Hepatocyte (in vitro differentiated cells): Measurements from ENCODE around the gene TAF1C. TPM values are rescaled to one million over a fixed set of nuclear protein-coding genes. Genes with fewer than 3 reads are reported as not detected.

Experiments used
- DNase-seq: peaks from one replicate; pipeline ENCODE4 v3.0.0-alpha.2; 2016; ENCODE audit warnings: low spot score
- H2AFZ ChIP-seq: fragments of 200-600 bp; sonication (generic); 2 replicates; pipeline ENCODE4 v1.6.0; 2016; ENCODE audit warnings: antibody characterized with exemption, mild to moderate bottlenecking
- H3K27ac ChIP-seq: fragments of 200-600 bp; sonication (generic); 2 replicates; pipeline ENCODE4 v1.5.1; 2016; ENCODE audit warnings: mild to moderate bottlenecking
- H3K27me3 ChIP-seq: fragments of 200-600 bp; sonication (generic); 2 replicates; pipeline ENCODE4 v1.6.1; 2016
- H3K36me3 ChIP-seq: fragments of 200-600 bp; sonication (generic); replicated peaks from 2 replicates; pipeline ENCODE4 v1.5.1; 2016; ENCODE audit warnings: low read depth; ENCODE audit not compliant: insufficient read depth
- H3K4me1 ChIP-seq: fragments of 200-600 bp; sonication (generic); 2 replicates; pipeline ENCODE4 v1.5.1; 2016; ENCODE audit warnings: mild to moderate bottlenecking, moderate library complexity; ENCODE audit not compliant: insufficient read depth
- H3K4me2 ChIP-seq: fragments of 200-600 bp; sonication (generic); 2 replicates; pipeline ENCODE4 v1.6.0; 2016
- H3K4me3 ChIP-seq: fragments of 200-600 bp; sonication (generic); 2 replicates; pipeline ENCODE4 v1.5.1; 2016; ENCODE audit warnings: mild to moderate bottlenecking
- H3K79me2 ChIP-seq: fragments of 200-600 bp; sonication (generic); 2 replicates; pipeline ENCODE4 v1.6.0; 2017; ENCODE audit warnings: mild to moderate bottlenecking
- H3K9me2 ChIP-seq: fragments of 200-600 bp; sonication (generic); replicated peaks from 2 replicates; pipeline ENCODE4 v1.6.0; 2017; ENCODE audit warnings: mild to moderate bottlenecking; ENCODE audit not compliant: insufficient read depth
- H3K9me3 ChIP-seq: fragments of 200-600 bp; sonication (generic); 2 replicates; pipeline ENCODE4 v1.5.1; 2016; ENCODE audit warnings: low read depth, mild to moderate bottlenecking
- H4K20me1 ChIP-seq: fragments of 200-600 bp; sonication (generic); 2 replicates; pipeline ENCODE4 v1.6.0; 2016; ENCODE audit warnings: mild to moderate bottlenecking; ENCODE audit not compliant: insufficient read depth, poor library complexity, severe bottlenecking
- EZH2 ChIP-seq: fragments of 200-600 bp; sonication (generic); IDR thresholded peaks from 2 replicates; pipeline ENCODE4 v1.6.1; 2016; ENCODE audit warnings: antibody characterized with exemption, mild to moderate bottlenecking, borderline replicate concordance
- EZH2phosphoT487 ChIP-seq: fragments of 200-600 bp; sonication (generic); IDR thresholded peaks from one replicate; pipeline ENCODE4 v1.6.1; 2018; ENCODE audit warnings: antibody characterized with exemption, mild to moderate bottlenecking, low read depth, moderate library complexity; ENCODE audit not compliant: unreplicated experiment, severe bottlenecking
- WGBS: methylation state at CpG from one replicate; pipeline ENCODE4 v1.1.6; 2016; ENCODE audit warnings: low lambda C conversion rate; ENCODE audit errors: missing lambda C conversion rate; 5-methylcytosine and 5-hydroxymethylcytosine counted together
- polyA plus RNA-seq: library from polyadenylated mRNA; unstranded; fragments of >200 nt; fragmentation: Nextera tagmentation; extraction: Ambion mirVana; gene quantifications from 2 replicates; pipeline ENCODE4 v1.2.1, GENCODE V29; 2016
- total RNA-seq: library from RNA; depleted of rRNA; stranded (reverse); fragments of >200 nt; gene quantifications from 2 replicates; pipeline ENCODE4 v1.2.3, GENCODE V29; 2014
- TF ChIP-seq, protein P1 (sequence below): fragments of 200-600 bp; sonication (generic); IDR thresholded peaks from 2 replicates; pipeline ENCODE4 v1.5.1; 2016; ENCODE audit warnings: antibody characterized with exemption, mild to moderate bottlenecking; ENCODE audit not compliant: poor library complexity

The TAF1C gene
- total and polyA plus RNA-seq, 2 experiments from 2014 or later = 30.2 to 39.2 TPM

- Histone ChIP-seq H3K27me3 (no peaks in the 10 kb centered on the region), H3K4me3 (no peak overlapping the region), H4K20me1 (no peaks in the 10 kb centered on the region), H3K27ac (peak overlapping the region; percentile 42), H3K9me3 (no peaks in the 10 kb centered on the region), H2AFZ (no peak overlapping the region), H3K79me2 (no peaks in the 10 kb centered on the region), H3K4me1 (peaks cover 15% of the 10 kb centered on the region), H3K4me2 (peak overlapping the region; percentile 12), H3K36me3 (no peaks in the 10 kb centered on the region), H3K9me2 (no peaks in the 10 kb centered on the region)
- 79% methylated on average over 18 of the region's 18 CpGs for WGBS
- TF ChIP-seq EZH2phosphoT487 = no peak
- TF ChIP-seq, protein P1, sequence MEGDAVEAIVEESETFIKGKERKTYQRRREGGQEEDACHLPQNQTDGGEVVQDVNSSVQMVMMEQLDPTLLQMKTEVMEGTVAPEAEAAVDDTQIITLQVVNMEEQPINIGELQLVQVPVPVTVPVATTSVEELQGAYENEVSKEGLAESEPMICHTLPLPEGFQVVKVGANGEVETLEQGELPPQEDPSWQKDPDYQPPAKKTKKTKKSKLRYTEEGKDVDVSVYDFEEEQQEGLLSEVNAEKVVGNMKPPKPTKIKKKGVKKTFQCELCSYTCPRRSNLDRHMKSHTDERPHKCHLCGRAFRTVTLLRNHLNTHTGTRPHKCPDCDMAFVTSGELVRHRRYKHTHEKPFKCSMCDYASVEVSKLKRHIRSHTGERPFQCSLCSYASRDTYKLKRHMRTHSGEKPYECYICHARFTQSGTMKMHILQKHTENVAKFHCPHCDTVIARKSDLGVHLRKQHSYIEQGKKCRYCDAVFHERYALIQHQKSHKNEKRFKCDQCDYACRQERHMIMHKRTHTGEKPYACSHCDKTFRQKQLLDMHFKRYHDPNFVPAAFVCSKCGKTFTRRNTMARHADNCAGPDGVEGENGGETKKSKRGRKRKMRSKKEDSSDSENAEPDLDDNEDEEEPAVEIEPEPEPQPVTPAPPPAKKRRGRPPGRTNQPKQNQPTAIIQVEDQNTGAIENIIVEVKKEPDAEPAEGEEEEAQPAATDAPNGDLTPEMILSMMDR = no peak
- TF ChIP-seq EZH2 = no peak
- peak; percentile 8 for DNase-seq
These were observed 10.4 kb downstream of the TAF1C start for GRCh38 chr16:84176192-84177053.

DNA sequence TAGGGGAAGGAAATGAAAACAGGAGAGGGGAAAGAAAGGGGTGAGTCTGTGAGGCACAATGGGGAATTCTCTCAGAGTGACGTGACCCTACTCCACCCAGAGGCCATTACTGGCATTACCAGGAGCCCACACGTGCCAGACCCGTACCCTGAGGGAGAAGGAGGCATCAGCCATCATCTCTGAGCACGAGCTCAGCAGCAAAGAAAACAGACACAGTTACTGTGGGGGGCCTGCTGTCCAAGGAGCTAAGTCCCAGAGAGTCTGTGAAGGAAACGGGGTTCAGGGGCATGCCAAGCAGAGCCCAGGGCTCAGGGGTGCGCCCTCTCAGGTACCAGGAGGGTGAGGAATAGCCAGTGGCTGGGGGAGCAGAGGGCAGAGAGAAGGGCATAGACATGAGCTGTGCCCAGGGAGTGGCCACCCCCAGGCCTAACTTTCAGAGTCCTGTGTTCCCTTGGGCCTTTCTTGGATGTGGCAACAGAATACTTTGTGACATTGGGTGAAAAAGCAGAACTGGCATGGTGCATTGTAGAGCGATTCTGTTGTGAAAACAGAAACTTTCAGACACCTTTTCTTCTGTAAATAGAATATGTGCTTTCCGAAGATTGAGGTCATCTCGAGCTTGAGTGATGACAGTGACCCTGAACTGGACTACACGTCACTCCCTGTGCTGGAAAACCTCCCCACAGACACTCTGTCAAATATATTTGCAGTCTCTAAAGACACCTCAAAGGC, 11.3 kb downstream of the TAF1C start:
- peak; percentile 80 for DNase-seq
- 44% methylated on average over 10 of the region's 10 CpGs for WGBS
- no peak overlapping the region for H3K4me2 ChIP-seq

DNA sequence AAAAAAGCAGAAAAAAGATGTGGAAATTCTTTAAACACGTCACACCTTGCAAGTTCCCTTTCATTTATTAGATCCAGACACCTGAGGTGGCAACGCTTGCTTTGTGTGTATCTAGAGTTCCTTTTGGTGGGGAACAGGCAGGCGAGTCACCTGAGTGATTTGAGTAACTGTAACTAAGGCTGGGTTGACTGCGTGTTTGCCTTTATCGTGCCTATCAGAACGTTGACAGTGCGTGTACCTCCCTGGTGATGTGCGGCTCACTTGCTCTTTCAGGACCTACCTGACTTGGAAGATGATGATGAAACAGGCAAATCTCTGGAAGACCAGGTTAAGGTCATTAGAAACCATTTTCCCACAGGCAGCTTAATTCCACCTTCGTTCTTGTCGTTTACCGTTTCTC, 12.5 kb downstream of the TAF1C start:
- TF ChIP-seq EZH2 = no peak
- no peak for TF ChIP-seq EZH2phosphoT487
- TF ChIP-seq, protein P1 = no peak
- DNase-seq = no peak
- 81% methylated on average over 11 of the region's 11 CpGs for WGBS
- Histone ChIP-seq H3K9me2 (no peaks in the 10 kb centered on the region), H3K9me3 (no peaks in the 10 kb centered on the region), H3K4me1 (peaks cover 15% of the 10 kb centered on the region), H3K4me3 (no peak overlapping the region), H3K36me3 (no peaks in the 10 kb centered on the region), H3K27me3 (no peaks in the 10 kb centered on the region), H2AFZ (no peak overlapping the region), H3K4me2 (no peak overlapping the region), H3K79me2 (no peaks in the 10 kb centered on the region), H4K20me1 (no peaks in the 10 kb centered on the region), H3K27ac (no peak overlapping the region)

More for the DNA sequence above, 11.3 kb downstream of the TAF1C start:
- Histone ChIP-seq H3K9me3 (no peaks in the 10 kb centered on the region), H3K27ac (no peak overlapping the region), H4K20me1 (no peaks in the 10 kb centered on the region), H3K4me3 (no peak overlapping the region), H3K36me3 (no peaks in the 10 kb centered on the region), H3K27me3 (no peaks in the 10 kb centered on the region), H2AFZ (no peak overlapping the region), H3K4me1 (peaks cover 15% of the 10 kb centered on the region), H3K79me2 (no peaks in the 10 kb centered on the region), H3K9me2 (no peaks in the 10 kb centered on the region)
- TF ChIP-seq EZH2 = no peak
- TF ChIP-seq, protein P1 = peak; percentile 65
